Dendritic cell treated with granulocyte-macrophage colony-stimulating factor and Interleukin-4, amounts not matched to agents 40 ng/mL and 50 ng/mL, for 4 days (primary cell): ENCODE results near the gene DHX57.

Source experiments
- H3K27ac Mint-ChIP-seq: one replicate; pipeline ENCODE4 v1.8.0; 2022; ENCODE audit warnings: mild to moderate bottlenecking, mixed read lengths
- H3K27me3 Mint-ChIP-seq: one replicate; pipeline ENCODE4 v1.8.0; 2022; ENCODE audit warnings: mild to moderate bottlenecking, mixed read lengths
- H3K36me3 Mint-ChIP-seq: one replicate; pipeline ENCODE4 v1.8.0; 2022; ENCODE audit warnings: low read depth, mixed read lengths
- H3K4me1 Mint-ChIP-seq: one replicate; pipeline ENCODE4 v1.8.0; 2022; ENCODE audit warnings: low read depth, mixed read lengths
- H3K4me3 Mint-ChIP-seq: one replicate; pipeline ENCODE4 v1.8.0; 2022; ENCODE audit warnings: mild to moderate bottlenecking, moderate library complexity, mixed read lengths
- H3K9me3 Mint-ChIP-seq: one replicate; pipeline ENCODE4 v1.8.0; 2022; ENCODE audit warnings: mixed read lengths
- intact Hi-C: fragments of 100-400 bp; cut with micrococcal nuclease; formaldehyde crosslinking; loops from one replicate; pipeline ENCODE4 v1.15.0; 2022

DHX57 gene, protein sequence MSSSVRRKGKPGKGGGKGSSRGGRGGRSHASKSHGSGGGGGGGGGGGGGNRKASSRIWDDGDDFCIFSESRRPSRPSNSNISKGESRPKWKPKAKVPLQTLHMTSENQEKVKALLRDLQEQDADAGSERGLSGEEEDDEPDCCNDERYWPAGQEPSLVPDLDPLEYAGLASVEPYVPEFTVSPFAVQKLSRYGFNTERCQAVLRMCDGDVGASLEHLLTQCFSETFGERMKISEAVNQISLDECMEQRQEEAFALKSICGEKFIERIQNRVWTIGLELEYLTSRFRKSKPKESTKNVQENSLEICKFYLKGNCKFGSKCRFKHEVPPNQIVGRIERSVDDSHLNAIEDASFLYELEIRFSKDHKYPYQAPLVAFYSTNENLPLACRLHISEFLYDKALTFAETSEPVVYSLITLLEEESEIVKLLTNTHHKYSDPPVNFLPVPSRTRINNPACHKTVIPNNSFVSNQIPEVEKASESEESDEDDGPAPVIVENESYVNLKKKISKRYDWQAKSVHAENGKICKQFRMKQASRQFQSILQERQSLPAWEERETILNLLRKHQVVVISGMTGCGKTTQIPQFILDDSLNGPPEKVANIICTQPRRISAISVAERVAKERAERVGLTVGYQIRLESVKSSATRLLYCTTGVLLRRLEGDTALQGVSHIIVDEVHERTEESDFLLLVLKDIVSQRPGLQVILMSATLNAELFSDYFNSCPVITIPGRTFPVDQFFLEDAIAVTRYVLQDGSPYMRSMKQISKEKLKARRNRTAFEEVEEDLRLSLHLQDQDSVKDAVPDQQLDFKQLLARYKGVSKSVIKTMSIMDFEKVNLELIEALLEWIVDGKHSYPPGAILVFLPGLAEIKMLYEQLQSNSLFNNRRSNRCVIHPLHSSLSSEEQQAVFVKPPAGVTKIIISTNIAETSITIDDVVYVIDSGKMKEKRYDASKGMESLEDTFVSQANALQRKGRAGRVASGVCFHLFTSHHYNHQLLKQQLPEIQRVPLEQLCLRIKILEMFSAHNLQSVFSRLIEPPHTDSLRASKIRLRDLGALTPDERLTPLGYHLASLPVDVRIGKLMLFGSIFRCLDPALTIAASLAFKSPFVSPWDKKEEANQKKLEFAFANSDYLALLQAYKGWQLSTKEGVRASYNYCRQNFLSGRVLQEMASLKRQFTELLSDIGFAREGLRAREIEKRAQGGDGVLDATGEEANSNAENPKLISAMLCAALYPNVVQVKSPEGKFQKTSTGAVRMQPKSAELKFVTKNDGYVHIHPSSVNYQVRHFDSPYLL (N-terminal part only)

DNA sequence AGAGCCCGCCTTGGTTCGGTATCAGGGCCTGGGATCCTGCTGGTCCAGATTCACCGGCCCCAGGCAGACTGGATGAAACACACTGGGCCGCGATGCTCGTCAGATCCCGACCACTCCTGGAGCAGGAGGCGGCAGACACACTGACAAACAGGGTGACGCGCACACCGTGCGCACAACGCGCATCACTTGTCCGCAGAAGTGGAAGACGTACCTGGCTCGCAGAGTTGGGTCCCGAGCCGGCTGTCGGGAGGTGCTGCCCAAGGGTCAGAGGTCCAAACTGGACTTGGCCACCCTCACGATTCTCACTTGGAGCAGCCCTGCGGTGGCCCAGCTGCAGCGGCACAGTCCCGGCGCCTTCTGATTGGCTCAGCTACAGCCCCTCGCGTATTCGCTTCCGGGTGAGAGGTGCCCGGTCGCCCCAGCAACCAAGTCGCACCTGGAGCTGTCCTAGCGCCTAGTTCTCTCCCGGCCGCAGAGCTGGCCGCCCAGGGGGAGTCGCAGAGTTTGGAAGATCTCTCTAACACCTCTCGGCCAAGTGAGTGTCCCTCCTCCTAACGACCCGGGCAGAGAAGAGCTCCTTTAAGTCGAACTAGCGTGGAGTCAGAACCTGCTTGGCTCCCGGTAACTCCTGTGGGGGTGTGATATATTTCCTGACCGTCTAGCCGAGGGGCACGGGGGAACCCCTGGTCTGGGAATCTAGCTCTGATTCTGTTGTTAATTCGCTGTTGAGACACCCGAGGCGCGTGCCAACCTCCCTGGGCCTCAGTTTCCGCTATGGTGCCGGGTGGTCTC lies at the start of gene DHX57, which contains the start of gene MORN2:
Gene DHX57, minus strand, starts transcription at position 359 of the 792 bp plus-strand sequence. CDS start 7,529 bp downstream, outside the sequence.
Gene MORN2, plus strand, starts transcription at position 401 of the 792 bp plus-strand sequence.
- Mint-ChIP-seq H3K9me3 (peaks cover 19% of the 10 kb centered on the region), H3K36me3 (peaks cover 34% of the 10 kb centered on the region), H3K27ac (peak within 1 kb of the TSS; percentile 85), H3K4me1 (peaks cover 27% of the 10 kb centered on the region), H3K4me3 (peak within 1 kb of the TSS; percentile 85), H3K27me3 (no peaks in the 10 kb centered on the region)
- intact Hi-C loops, result loop anchor here (2.0 to 10.0 kb wide), 2 partner anchors 101 to 125 kb away; partner anchors contain the start of genes GEMIN6 and SRSF7

DNA sequence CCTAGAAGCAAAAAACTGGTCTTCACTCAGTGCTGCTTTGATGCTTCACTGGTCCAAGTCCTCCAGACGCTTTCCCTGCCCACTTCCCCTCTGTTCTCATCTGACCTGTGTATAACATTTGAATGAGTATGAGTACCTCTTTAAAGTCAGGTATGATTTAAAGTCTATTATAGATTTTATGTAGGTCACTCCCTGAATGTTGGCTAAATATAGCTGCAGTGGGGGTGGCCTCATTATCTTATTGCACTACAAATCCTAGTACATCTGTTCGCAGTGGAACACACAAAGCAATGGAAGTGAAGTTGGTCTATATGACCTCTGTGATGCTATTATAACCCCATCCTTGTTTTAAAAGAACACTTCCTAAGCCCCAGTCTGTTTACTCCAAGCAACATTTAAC lies 47.2 kb upstream of the DHX57 start:
- Mint-ChIP-seq H3K9me3 (no peaks in the 10 kb centered on the region), H3K27ac (no peak overlapping the region), H3K27me3 (no peaks in the 10 kb centered on the region), H3K4me3 (no peak overlapping the region), H3K36me3 (no peaks in the 10 kb centered on the region), H3K4me1 (peaks cover 5% of the 10 kb centered on the region)
- intact Hi-C loops, result no loop called here

GRCh38 chr2:38922389-38922788 lies 46.7 kb upstream of the DHX57 start:
- intact Hi-C loops, result no loop called here
- Mint-ChIP-seq H3K9me3 (no peaks in the 10 kb centered on the region), H3K36me3 (no peaks in the 10 kb centered on the region), H3K27me3 (no peaks in the 10 kb centered on the region), H3K27ac (no peak overlapping the region), H3K4me1 (peaks cover 5% of the 10 kb centered on the region), H3K4me3 (no peak overlapping the region)

- no peaks in the 10 kb centered on the region for H3K36me3 Mint-ChIP-seq
- H3K4me1 Mint-ChIP-seq, result no peaks in the 10 kb centered on the region
- H3K27me3 Mint-ChIP-seq, result no peaks in the 10 kb centered on the region
- H3K9me3 Mint-ChIP-seq, result no peaks in the 10 kb centered on the region
- no peak overlapping the region for H3K4me3 Mint-ChIP-seq
- no peak overlapping the region for H3K27ac Mint-ChIP-seq
- intact Hi-C loops, result no loop called here
Measured at GRCh38 chr2:38912619-38913018, 36.9 kb upstream of the DHX57 start.

- Mint-ChIP-seq H3K4me1 (no peaks in the 10 kb centered on the region), H3K9me3 (no peaks in the 10 kb centered on the region), H3K36me3 (no peaks in the 10 kb centered on the region), H3K27ac (no peak overlapping the region), H3K27me3 (no peaks in the 10 kb centered on the region), H3K4me3 (no peak overlapping the region)
- intact Hi-C loops, result no loop called here
Measured at GRCh38 chr2:38911191-38911590, 35.5 kb upstream of the DHX57 start.

DNA sequence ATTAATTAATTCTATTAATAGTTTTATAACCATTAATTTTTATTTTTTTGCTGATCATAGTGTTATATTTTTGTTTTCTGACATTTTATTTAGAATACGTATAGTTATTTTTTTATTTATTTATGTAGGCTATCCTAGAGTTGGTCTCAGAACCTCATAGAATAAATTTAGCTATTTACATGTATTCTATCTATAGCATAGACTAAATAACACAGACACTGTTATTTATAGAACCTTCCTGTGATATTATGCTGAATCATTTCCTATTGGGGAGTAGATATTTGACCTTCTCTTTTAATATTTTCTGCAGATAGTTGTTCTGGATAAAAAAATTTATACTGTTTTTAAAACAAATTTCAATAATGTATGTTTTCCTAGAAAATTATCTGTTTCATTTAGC lies 34.1 kb upstream of the DHX57 start:
- no peaks in the 10 kb centered on the region for H3K36me3 Mint-ChIP-seq
- no peak overlapping the region for H3K4me3 Mint-ChIP-seq
- no peaks in the 10 kb centered on the region for H3K9me3 Mint-ChIP-seq
- no peaks in the 10 kb centered on the region for H3K27me3 Mint-ChIP-seq
- no peak overlapping the region for H3K27ac Mint-ChIP-seq
- no peaks in the 10 kb centered on the region for H3K4me1 Mint-ChIP-seq
- intact Hi-C loops, result no loop called here

DNA sequence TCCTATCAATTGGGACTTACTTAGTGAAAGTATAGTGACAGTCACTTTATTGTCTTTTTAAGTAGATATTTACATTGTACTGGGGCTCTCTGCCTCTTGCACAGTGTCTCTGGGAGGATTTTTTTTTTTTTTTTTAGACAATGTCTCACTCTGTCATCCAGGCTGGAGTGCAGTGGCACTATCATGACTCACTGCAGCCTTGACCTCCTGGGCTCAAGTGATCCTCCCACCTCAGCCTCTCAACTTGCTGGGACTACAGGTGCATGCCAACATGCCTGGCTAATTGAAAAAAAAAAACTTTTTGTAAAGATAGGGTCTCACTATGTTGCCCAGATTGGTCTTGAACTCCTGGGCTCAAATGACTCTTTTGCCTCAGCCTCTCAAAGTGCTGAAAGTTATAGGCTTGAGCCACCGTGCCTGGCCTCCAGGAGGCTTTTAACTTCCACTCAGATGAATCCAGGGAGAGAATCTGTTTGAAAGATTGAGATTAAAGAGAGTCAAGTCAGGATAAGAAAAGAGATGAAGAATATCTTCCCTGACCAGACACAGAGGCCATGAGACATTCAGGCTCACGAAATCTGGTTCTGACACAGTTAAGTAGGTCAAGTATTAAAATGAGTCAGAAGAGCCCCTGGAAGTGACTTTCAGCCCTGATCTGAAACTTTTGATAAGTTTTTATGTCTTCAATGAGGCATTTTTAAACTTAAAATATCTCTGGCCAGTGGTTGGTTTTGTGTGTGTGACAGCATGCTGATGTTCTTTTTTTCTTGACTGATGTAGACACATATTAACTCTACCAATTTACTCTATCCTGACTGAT lies 32.2 kb upstream of the DHX57 start:
- H3K4me3 Mint-ChIP-seq, result no peak overlapping the region
- no peaks in the 10 kb centered on the region for H3K27me3 Mint-ChIP-seq
- no peaks in the 10 kb centered on the region for H3K9me3 Mint-ChIP-seq
- no peaks in the 10 kb centered on the region for H3K36me3 Mint-ChIP-seq
- intact Hi-C loops, result no loop called here
- H3K4me1 Mint-ChIP-seq, result no peaks in the 10 kb centered on the region
- H3K27ac Mint-ChIP-seq, result no peak overlapping the region

GRCh38 chr2:38907242-38907641 lies 31.5 kb upstream of the DHX57 start:
- intact Hi-C loops, result no loop called here
- Mint-ChIP-seq H3K36me3 (no peaks in the 10 kb centered on the region), H3K9me3 (no peaks in the 10 kb centered on the region), H3K27ac (no peak overlapping the region), H3K4me3 (no peak overlapping the region), H3K27me3 (no peaks in the 10 kb centered on the region), H3K4me1 (no peaks in the 10 kb centered on the region)

DNA sequence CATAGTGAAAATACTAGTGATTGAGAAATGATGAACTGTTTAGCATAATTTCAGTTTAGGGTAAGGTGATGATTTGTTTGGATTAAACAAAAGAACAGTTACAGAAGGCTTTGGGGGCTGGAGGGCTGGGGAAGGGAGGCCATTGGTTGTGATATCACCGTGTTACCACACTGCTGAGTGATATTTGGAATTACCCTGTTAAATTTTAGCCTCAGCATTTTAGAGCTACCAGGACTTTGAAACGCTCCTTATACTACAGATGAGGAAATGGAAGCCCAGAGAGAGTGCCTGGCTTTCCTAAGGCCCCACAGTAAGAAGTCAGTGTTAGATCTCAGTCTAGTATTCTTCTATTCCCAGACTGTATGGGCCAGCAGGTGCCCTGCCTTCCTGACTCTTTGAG lies 29.5 kb upstream of the DHX57 start:
- Mint-ChIP-seq H3K4me1 (no peaks in the 10 kb centered on the region), H3K36me3 (no peaks in the 10 kb centered on the region), H3K27me3 (no peaks in the 10 kb centered on the region), H3K4me3 (no peak overlapping the region), H3K27ac (no peak overlapping the region), H3K9me3 (no peaks in the 10 kb centered on the region)
- intact Hi-C loops, result no loop called here

DNA sequence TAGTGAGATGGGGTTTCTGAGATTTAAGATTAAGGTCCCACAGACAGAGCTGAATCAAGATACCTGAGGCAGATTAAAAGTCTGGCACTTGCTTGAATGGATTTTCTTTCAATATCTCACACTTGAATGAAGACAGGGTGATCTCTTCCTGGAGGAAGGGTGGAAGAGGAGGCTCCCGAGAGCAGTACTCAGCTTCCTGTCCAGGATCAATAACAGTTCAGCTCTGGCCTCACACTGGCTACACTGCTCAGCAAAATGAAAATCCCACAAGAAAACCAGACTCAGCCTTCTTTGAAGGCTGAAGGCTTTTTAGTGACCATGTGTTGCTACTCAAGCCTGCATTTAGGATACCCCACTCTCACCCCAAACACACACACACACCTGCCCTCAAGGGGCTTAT lies 25.0 kb upstream of the DHX57 start:
- H3K36me3 Mint-ChIP-seq, result no peaks in the 10 kb centered on the region
- H3K9me3 Mint-ChIP-seq, result no peaks in the 10 kb centered on the region
- H3K4me3 Mint-ChIP-seq, result no peak overlapping the region
- intact Hi-C loops, result no loop called here
- H3K27me3 Mint-ChIP-seq, result no peaks in the 10 kb centered on the region
- no peaks in the 10 kb centered on the region for H3K4me1 Mint-ChIP-seq
- H3K27ac Mint-ChIP-seq, result no peak overlapping the region

GRCh38 chr2:38898256-38898655 lies 22.5 kb upstream of the DHX57 start:
- no peaks in the 10 kb centered on the region for H3K4me1 Mint-ChIP-seq
- no peak overlapping the region for H3K27ac Mint-ChIP-seq
- no peak overlapping the region for H3K4me3 Mint-ChIP-seq
- intact Hi-C loops, result no loop called here
- no peaks in the 10 kb centered on the region for H3K9me3 Mint-ChIP-seq
- no peaks in the 10 kb centered on the region for H3K27me3 Mint-ChIP-seq
- no peaks in the 10 kb centered on the region for H3K36me3 Mint-ChIP-seq

DNA sequence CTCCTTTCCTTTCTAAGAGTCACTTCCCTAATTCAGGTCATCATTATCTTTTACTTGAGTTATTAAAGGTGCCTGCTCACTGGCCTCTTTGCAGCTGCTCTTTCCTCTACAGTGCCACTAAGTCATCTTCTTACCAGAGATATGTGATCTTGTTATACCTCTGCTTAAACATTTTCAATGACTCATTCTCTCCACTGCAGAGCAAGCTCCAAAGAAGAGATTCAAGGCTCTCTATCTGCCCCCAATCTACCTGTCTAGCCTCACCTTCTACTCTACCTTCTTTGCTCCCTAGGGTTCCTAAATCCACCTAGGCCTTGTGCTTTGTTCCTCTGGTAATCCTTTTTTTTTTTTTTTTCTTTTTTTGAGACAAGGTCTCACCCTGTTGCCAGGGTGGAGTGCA lies 17.1 kb upstream of the DHX57 start:
- Mint-ChIP-seq H3K4me1 (no peaks in the 10 kb centered on the region), H3K27ac (no peak overlapping the region), H3K4me3 (no peak overlapping the region), H3K27me3 (no peaks in the 10 kb centered on the region), H3K9me3 (no peaks in the 10 kb centered on the region), H3K36me3 (no peaks in the 10 kb centered on the region)
- intact Hi-C loops, result no loop called here
